DND-41 (cell line): Measurements from ENCODE around the gene NUTM1.
"Not testable (repeated sequence)": the region's sequence is repeated elsewhere in the genome, so short reads cannot be mapped to it uniquely, and the experiment has no call there.

Source experiments
- CTCF ChIP-seq: IDR thresholded peaks from 2 replicates; pipeline ENCODE4 v1.5.1; 2012; ENCODE audit warnings: borderline replicate concordance, low read length, moderate library complexity, mild to moderate bottlenecking; ENCODE audit not compliant: poor library complexity, severe bottlenecking; ENCODE audit errors: extremely low read depth
- EZH2 ChIP-seq: IDR thresholded peaks from 3 replicates; pipeline ENCODE4 v1.6.1; 2012; ENCODE audit warnings: borderline replicate concordance, low read depth, mild to moderate bottlenecking, moderate library complexity, low read length, inconsistent platforms; ENCODE audit not compliant: severe bottlenecking

- TF ChIP-seq CTCF, EZH2: not testable (repeated sequence)
Observed at GRCh38 chr15:34392981-34393380, 49.9 kb downstream of the NUTM1 start.
